NCI-H2227 (cell line): ENCODE data around the gene MGAT4B.
A peak's percentile ranks its signal among the peaks of the same experiment; 100 is the strongest.

Experiments
- DNase-seq: peaks from one replicate; lab custom pipeline; 2025; ENCODE audit not compliant: unreplicated experiment; lab: John Stamatoyannopoulos, UW

The MGAT4B gene

GRCh38 chr5:179827680-179828079 is 21.0 kb upstream of the MGAT4B start:
- DNase-seq, result no peak

GRCh38 chr5:179825655-179826182 is 19.1 kb upstream of the MGAT4B start:
- DNase-seq, result no peak

- no peak for DNase-seq
These were observed 18.1 kb upstream of the MGAT4B start for GRCh38 chr5:179824745-179825112.

GRCh38 chr5:179823937-179824744 is 17.5 kb upstream of the MGAT4B start:
- DNase-seq, result no peak

GRCh38 chr5:179822444-179822990 is 15.9 kb upstream of the MGAT4B start:
- no peak for DNase-seq

GRCh38 chr5:179822059-179822432 is 15.4 kb upstream of the MGAT4B start:
- no peak for DNase-seq

- DNase-seq, result peak; percentile 79
These were observed 14.8 kb upstream of the MGAT4B start for GRCh38 chr5:179821298-179822058.

GRCh38 chr5:179820483-179821297 is 14.0 kb upstream of the MGAT4B start, which contains the start of gene SQSTM1:
Gene SQSTM1 (plus strand): TSS chr5:179820905. CDS start chr5:179820937, 32 bp downstream.
- DNase-seq, result peak; percentile 84

GRCh38 chr5:179820127-179820482 is 13.4 kb upstream of the MGAT4B start:
- no peak for DNase-seq

GRCh38 chr5:179819296-179820126 is 12.8 kb upstream of the MGAT4B start:
- peak; percentile 30 for DNase-seq

- peak; percentile 68 for DNase-seq
These were observed 12.2 kb upstream of the MGAT4B start for GRCh38 chr5:179818746-179819295.

- no peak for DNase-seq
These were observed 11.5 kb upstream of the MGAT4B start for GRCh38 chr5:179817890-179818745.

- DNase-seq, result no peak
These were observed 10.8 kb upstream of the MGAT4B start for GRCh38 chr5:179817470-179817840.

- DNase-seq, result no peak
These were observed 10.3 kb upstream of the MGAT4B start for GRCh38 chr5:179816796-179817469.

GRCh38 chr5:179816401-179816795 is 9.7 kb upstream of the MGAT4B start:
- DNase-seq, result no peak

GRCh38 chr5:179815491-179816249 is 9.0 kb upstream of the MGAT4B start:
- no peak for DNase-seq

GRCh38 chr5:179814090-179814489 is 7.4 kb upstream of the MGAT4B start:
- DNase-seq, result no peak
